Spleen (tissue), 11 donors: ENCODE results near the gene FDXACB1. TPM values are rescaled to one million over a fixed set of nuclear protein-coding genes. Genes with fewer than 3 reads are reported as not detected.

Experiments used
- DNase-seq: peaks from one replicate; pipeline ENCODE4 v3.0.0-alpha.2; 2020
- H3K27ac ChIP-seq, 8 donors: fragments of 200-600 bp; sonication (generic) in 7 of 8; 1 replicate in 4 of 8; 2 replicates in 4 of 8; pipeline versions ENCODE4 v1.5.0 to v1.8.0; 2016 to 2021; ENCODE audit warnings: inconsistent platforms in 4 of 8, mild to moderate bottlenecking in 4 of 8, moderate library complexity in 1 of 8
- H3K27me3 ChIP-seq, 7 donors: fragments of 200-600 bp; sonication (generic) in 6 of 7; replicated peaks in 1 of 7; 1 replicate in 4 of 7; 2 replicates in 3 of 7; pipeline versions ENCODE4 v1.5.0 to v1.8.0; 2016 to 2021; ENCODE audit warnings: inconsistent platforms in 3 of 7, mild to moderate bottlenecking in 1 of 7
- H3K36me3 ChIP-seq, 6 donors: fragments of 200-600 bp; sonication (generic) in 5 of 6; 1 replicate in 4 of 6; 2 replicates in 2 of 6; pipeline versions ENCODE4 v1.5.0 to v1.8.0; 2016 to 2021; ENCODE audit warnings: inconsistent platforms in 2 of 6
- H3K4me1 ChIP-seq, 6 donors: fragments of 200-600 bp; sonication (generic) in 5 of 6; 1 replicate in 3 of 6; 2 replicates in 3 of 6; pipeline versions ENCODE4 v1.5.0 to v1.8.0; 2016 to 2021; ENCODE audit warnings: inconsistent platforms in 3 of 6
- H3K4me3 ChIP-seq, 8 donors: fragments of 200-600 bp; sonication (generic) in 7 of 8; 1 replicate in 4 of 8; 2 replicates in 4 of 8; pipeline versions ENCODE4 v1.5.0 to v1.8.0; 2016 to 2021; ENCODE audit warnings: inconsistent platforms in 4 of 8, mild to moderate bottlenecking in 4 of 8, moderate library complexity in 2 of 8
- H3K9me3 ChIP-seq, 8 donors: fragments of 200-600 bp; sonication (generic) in 7 of 8; 1 replicate in 4 of 8; 2 replicates in 4 of 8; pipeline versions ENCODE4 v1.5.0 to v1.8.0; 2016 to 2021; ENCODE audit warnings: inconsistent platforms in 4 of 8
- CTCF ChIP-seq, 11 experiments: fragments of 200-600 bp in 7 of 11; fragments of 450-650 bp in 4 of 11; sonication (generic) in 4 of 11; IDR thresholded peaks in 8 of 11; conservative IDR thresholded peaks in 3 of 11; 1 replicate in 7 of 11; 2 replicates in 4 of 11; pipeline versions ENCODE4 v1.4.0 to v1.8.0; 2016 to 2021; ENCODE audit warnings: antibody characterized with exemption in 11 of 11, inconsistent platforms in 4 of 11, mild to moderate bottlenecking in 1 of 11
- POLR2A ChIP-seq, 3 donors: fragments of 450-650 bp; IDR thresholded peaks; one replicate each; pipeline ENCODE4 v1.5.1; 2017; ENCODE audit warnings: antibody characterized with exemption in 3 of 3, mild to moderate bottlenecking in 1 of 3
- POLR2AphosphoS5 ChIP-seq, 3 donors: sonication (generic); formaldehyde crosslinking; IDR thresholded peaks; one replicate each; pipeline ENCODE4 v1.5.1; 2017; ENCODE audit warnings: antibody characterized with exemption in 3 of 3
- WGBS, 5 donors: extraction: QIAGEN DNeasy Blood & Tissue Kit in 3 of 5; methylation state at CpG; one replicate each; pipeline versions ENCODE4 v1.1.5 to v1.1.7; 2013 to 2018; 5-methylcytosine and 5-hydroxymethylcytosine counted together
- intact Hi-C: fragments of 100-400 bp; cut with DNase I; formaldehyde crosslinking; loops from one replicate; pipeline ENCODE4 v1.15.0; 2023; ENCODE audit warnings: low total_unique reads
- polyA plus RNA-seq, 3 donors: library from polyadenylated mRNA; stranded (reverse); fragments of 200-250 nt; gene quantifications; one replicate each; pipeline ENCODE4 v1.2.1, GENCODE V29; 2013
- total RNA-seq, 7 donors: library from RNA; depleted of rRNA in 3 of 7; stranded (reverse); fragments of >200 nt in 3 of 7; fragmentation: NEBNext Ultra II Directional in 4 of 7; extraction: Animal tissue kit (Norgen Biotek cat#: 25700) in 4 of 7; gene quantifications; one replicate each; pipeline versions ENCODE4 v1.1.0 to v1.2.1, GENCODE V29; 2016 to 2021
- donor health status: healthy with polysubstance abuse.
- donor health status: DM: no; HTN: no; CAD: no; lungs with moderate emphysema.
- donor health status: DM: no; HTN: no; CAD: no.
- donor health status: Bipolar disorder and iron deficiency.
- donor health status: healthy.
- donor health status: DM: no; HTN: no; CAD: no.
- donor health status: DM: yes; HTN: yes; CAD: no.

Gene FDXACB1
- total and polyA plus RNA-seq, 10 donors = 1.9 to 4.1 (median 3.6) TPM

- intact Hi-C loops = loop anchor here (5.0 to 10.0 kb wide), 3 partner anchors 67 to 274 kb away; no protein-coding TSS in a partner anchor
- no peak overlapping the region for H3K27ac ChIP-seq
- peak; percentile 58 to 92 (median 83) for TF ChIP-seq CTCF (IDR thresholded peaks at IDR 0.05 in 8 of 11, conservative IDR thresholded peaks at IDR 0.05 in 3 of 11)
- TF ChIP-seq POLR2A (IDR thresholded peaks at IDR 0.05) = no peak
- peak in 1 of 3 donors; percentile 14 for TF ChIP-seq POLR2AphosphoS5 (IDR thresholded peaks at IDR 0.05)
These were observed 37.5 kb downstream of the FDXACB1 start for GRCh38 chr11:111841370-111842053.

GRCh38 chr11:111840143-111840542, 38.8 kb downstream of the FDXACB1 start:
- Histone ChIP-seq H3K4me3 (no peak overlapping the region), H3K36me3 (peaks cover 2 to 92% (median 47%) of the 10 kb centered on the region in 6 donors), H3K9me3 (no peaks in the 10 kb centered on the region), H3K4me1 (peaks cover 0 to 29% (median 5%) of the 10 kb centered on the region in 6 donors), H3K27me3 (no peaks in the 10 kb centered on the region), H3K27ac (no peak overlapping the region)
- DNase-seq = no peak
- intact Hi-C loops = loop anchor here (5.0 to 10.0 kb wide), 3 partner anchors 65 to 273 kb away; no protein-coding TSS in a partner anchor
- no peak for TF ChIP-seq POLR2A (IDR thresholded peaks at IDR 0.05)
- no peak for TF ChIP-seq CTCF (IDR thresholded peaks at IDR 0.05 in 8 of 11, conservative IDR thresholded peaks at IDR 0.05 in 3 of 11)
- TF ChIP-seq POLR2AphosphoS5 (IDR thresholded peaks at IDR 0.05) = no peak
- 91 to 100% (median 96%) methylated on average over 1 of the region's 1 CpG for whole genome bisulfite sequencing, 5 donors

More at GRCh38 chr11:111841370-111842053, 37.5 kb downstream of the FDXACB1 start:
- no peaks in the 10 kb centered on the region for H3K27me3 ChIP-seq
- peaks cover 2 to 92% (median 34%) of the 10 kb centered on the region in 6 donors for H3K36me3 ChIP-seq
- H3K4me1 ChIP-seq = peaks cover 0 to 43% (median 16%) of the 10 kb centered on the region in 6 donors
- DNase-seq = peak; percentile 92
- H3K4me3 ChIP-seq = no peak overlapping the region
- no peaks in the 10 kb centered on the region for H3K9me3 ChIP-seq
- 26 to 34% (median 30%) methylated on average over 10 of the region's 10 CpGs for WGBS, 5 donors

GRCh38 chr11:111838054-111838453, 40.9 kb downstream of the FDXACB1 start:
- Histone ChIP-seq H3K36me3 (peaks cover 2 to 91% (median 38%) of the 10 kb centered on the region in 6 donors), H3K9me3 (no peaks in the 10 kb centered on the region), H3K27ac (no peak overlapping the region), H3K27me3 (no peaks in the 10 kb centered on the region), H3K4me3 (no peak overlapping the region), H3K4me1 (peaks cover 0 to 9% (median 3%) of the 10 kb centered on the region in 6 donors)
- 94 to 97% (median 95%) methylated on average over 5 of the region's 5 CpGs for WGBS, 5 donors
- no peak for DNase-seq
- intact Hi-C loops = no loop called here
- no peak for TF ChIP-seq CTCF (IDR thresholded peaks at IDR 0.05 in 8 of 11, conservative IDR thresholded peaks at IDR 0.05 in 3 of 11)
- no peak for TF ChIP-seq POLR2A (IDR thresholded peaks at IDR 0.05)
- no peak for TF ChIP-seq POLR2AphosphoS5 (IDR thresholded peaks at IDR 0.05)

GRCh38 chr11:111837366-111837891, 41.5 kb downstream of the FDXACB1 start:
- peaks cover 2 to 91% (median 38%) of the 10 kb centered on the region in 6 donors for H3K36me3 ChIP-seq
- H3K9me3 ChIP-seq = no peaks in the 10 kb centered on the region
- DNase-seq = no peak
- intact Hi-C loops = no loop called here
- no peak for TF ChIP-seq POLR2A (IDR thresholded peaks at IDR 0.05)
- no peak for TF ChIP-seq CTCF (IDR thresholded peaks at IDR 0.05 in 8 of 11, conservative IDR thresholded peaks at IDR 0.05 in 3 of 11)
- no peak for TF ChIP-seq POLR2AphosphoS5 (IDR thresholded peaks at IDR 0.05)
- WGBS, 5 donors = 94 to 97% (median 96%) methylated on average over 5 of the region's 5 CpGs
- H3K27ac ChIP-seq = no peak overlapping the region
- peaks cover 0 to 9% (median 3%) of the 10 kb centered on the region in 6 donors for H3K4me1 ChIP-seq
- H3K27me3 ChIP-seq = no peaks in the 10 kb centered on the region
- no peak overlapping the region for H3K4me3 ChIP-seq
